HG03175 (cell line): ENCODE measurements around the gene PCDHGA3.
"Not testable (repeated sequence)": the region's sequence is repeated elsewhere in the genome, so short reads cannot be mapped to it uniquely, and the experiment has no call there.

Experiments used
- ATAC-seq: cut with Tn5 transposase; IDR thresholded peaks from one replicate; pipeline ENCODE4 v1.9.1; 2021; ENCODE audit warnings: mild to moderate bottlenecking, moderate library complexity; ENCODE audit not compliant: unreplicated experiment

The PCDHGA3 gene

GRCh38 chr5:141346017-141346416 is 2.4 kb downstream of the PCDHGA3 start:
- ATAC-seq, result not testable (repeated sequence)

- ATAC-seq, result peak; percentile 79
Observed at GRCh38 chr5:141349917-141350619, 6.4 kb downstream of the PCDHGA3 start, which contains the start of gene PCDHGB1. Gene PCDHGB1, plus strand, starts transcription at chr5:141350099. Its CDS starts 162 bp downstream, at chr5:141350261.

GRCh38 chr5:141351591-141351990 is 8.0 kb downstream of the PCDHGA3 start:
- no peak for ATAC-seq

- no peak for ATAC-seq
Observed at GRCh38 chr5:141354900-141355469, 11.4 kb downstream of the PCDHGA3 start, which contains the start of gene PCDHGA4. Gene PCDHGA4, plus strand, starts transcription at chr5:141355021. Its CDS starts 87 bp downstream, at chr5:141355108.

DNA sequence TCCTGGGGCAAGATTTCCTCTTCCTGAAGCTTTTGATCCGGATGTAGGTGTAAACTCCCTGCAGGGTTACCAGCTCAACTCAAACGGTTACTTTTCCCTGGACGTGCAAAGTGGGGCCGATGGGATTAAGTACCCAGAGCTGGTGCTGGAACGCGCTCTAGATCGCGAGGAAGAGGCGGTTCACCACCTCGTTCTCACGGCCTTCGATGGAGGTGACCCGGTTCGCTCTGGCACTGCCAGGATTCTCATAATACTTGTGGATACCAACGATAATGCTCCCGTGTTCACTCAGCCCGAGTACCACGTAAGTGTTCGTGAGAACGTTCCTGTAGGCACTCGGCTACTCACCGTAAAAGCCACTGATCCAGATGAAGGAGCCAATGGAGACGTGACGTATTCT is 12.0 kb downstream of the PCDHGA3 start:
- ATAC-seq, result no peak

- no peak for ATAC-seq
Observed at GRCh38 chr5:141356133-141356532, 12.5 kb downstream of the PCDHGA3 start.

DNA sequence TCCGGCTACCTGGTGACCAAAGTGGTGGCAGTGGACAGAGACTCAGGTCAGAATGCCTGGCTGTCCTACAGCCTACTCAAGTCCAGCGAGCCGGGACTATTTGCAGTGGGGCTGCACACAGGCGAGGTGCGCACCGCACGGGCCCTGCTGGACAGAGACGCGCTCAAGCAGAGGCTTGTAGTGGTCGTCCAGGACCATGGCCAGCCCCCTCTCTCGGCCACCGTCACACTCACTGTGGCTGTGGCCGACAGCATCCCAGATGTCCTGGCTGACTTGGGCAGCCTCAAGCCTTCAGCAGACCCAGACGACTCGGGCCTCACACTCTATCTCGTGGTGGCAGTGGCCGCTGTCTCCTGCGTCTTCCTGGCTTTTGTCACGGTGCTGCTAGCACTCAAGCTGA is 13.3 kb downstream of the PCDHGA3 start:
- no peak for ATAC-seq

DNA sequence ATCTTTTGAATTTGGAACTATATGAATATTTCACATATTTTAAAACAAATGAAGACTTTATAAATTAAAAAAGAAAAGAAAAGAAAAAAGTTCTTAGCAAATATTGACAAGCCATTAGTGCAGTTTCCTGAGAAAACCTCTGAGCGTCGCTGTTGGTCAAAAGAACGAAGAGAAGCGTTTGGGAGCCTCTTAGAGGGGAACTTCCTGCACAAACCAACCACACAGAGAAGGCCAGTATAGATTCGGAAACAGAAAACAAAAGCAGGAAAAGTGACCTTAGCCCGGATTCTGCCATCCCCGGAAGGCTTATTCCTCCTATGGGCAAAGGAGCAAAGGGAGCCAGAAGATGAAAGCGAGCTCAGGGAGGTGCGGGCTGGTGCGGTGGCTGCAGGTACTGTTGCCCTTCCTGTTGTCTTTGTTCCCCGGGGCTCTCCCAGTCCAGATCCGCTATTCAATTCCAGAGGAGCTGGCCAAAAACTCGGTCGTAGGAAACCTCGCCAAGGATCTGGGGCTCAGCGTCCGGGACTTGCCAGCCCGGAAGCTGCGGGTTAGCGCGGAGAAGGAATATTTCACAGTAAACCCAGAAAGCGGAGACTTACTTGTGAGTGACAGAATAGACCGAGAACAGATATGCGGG is 16.3 kb downstream of the PCDHGA3 start, which contains the start of gene PCDHGB2:
Gene PCDHGB2 (plus strand): TSS at position 205 of the 637 bp plus-strand sequence. CDS start 142 bp downstream, at position 347.
- ATAC-seq, result peak; percentile 39

DNA sequence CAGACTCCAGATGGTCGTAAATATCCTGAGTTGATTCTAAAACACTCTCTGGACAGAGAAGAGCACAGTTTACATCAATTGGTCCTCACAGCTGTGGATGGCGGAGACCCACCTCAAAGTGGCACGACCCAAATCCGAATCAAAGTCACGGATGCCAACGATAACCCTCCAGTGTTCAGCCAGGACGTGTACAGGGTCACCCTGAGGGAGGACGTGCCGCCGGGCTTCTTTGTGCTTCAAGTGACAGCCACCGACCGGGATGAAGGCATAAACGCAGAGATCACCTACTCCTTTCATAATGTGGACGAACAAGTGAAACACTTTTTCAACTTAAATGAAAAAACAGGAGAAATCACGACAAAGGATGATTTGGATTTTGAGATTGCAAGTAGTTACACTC is 17.1 kb downstream of the PCDHGA3 start:
- ATAC-seq, result no peak

DNA sequence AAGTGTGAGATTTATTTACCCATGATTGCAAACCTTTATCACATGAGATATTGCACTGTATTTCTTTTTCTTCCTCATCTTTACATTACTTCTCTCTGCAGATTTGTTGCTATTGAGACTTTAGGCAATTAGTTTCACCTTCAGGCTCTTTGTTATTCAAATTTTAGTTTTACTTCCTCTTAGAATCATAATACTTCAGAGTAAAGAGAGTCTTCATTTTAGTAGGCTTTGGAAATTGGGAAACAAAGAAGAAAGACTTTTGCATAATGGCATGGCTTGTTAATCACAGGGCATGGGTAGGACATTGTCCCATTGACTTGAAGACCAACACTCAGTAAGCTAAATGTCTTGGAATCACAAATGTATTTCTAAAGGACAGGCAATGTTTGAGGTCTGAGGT is 19.1 kb downstream of the PCDHGA3 start:
- no peak for ATAC-seq

- no peak for ATAC-seq
Observed at GRCh38 chr5:141363952-141364660, 20.5 kb downstream of the PCDHGA3 start, which contains the start of gene PCDHGA5. Gene PCDHGA5, plus strand, starts transcription at chr5:141364162. Its CDS starts 169 bp downstream, at chr5:141364331.

GRCh38 chr5:141366016-141366896 is 22.6 kb downstream of the PCDHGA3 start:
- no peak for ATAC-seq

DNA sequence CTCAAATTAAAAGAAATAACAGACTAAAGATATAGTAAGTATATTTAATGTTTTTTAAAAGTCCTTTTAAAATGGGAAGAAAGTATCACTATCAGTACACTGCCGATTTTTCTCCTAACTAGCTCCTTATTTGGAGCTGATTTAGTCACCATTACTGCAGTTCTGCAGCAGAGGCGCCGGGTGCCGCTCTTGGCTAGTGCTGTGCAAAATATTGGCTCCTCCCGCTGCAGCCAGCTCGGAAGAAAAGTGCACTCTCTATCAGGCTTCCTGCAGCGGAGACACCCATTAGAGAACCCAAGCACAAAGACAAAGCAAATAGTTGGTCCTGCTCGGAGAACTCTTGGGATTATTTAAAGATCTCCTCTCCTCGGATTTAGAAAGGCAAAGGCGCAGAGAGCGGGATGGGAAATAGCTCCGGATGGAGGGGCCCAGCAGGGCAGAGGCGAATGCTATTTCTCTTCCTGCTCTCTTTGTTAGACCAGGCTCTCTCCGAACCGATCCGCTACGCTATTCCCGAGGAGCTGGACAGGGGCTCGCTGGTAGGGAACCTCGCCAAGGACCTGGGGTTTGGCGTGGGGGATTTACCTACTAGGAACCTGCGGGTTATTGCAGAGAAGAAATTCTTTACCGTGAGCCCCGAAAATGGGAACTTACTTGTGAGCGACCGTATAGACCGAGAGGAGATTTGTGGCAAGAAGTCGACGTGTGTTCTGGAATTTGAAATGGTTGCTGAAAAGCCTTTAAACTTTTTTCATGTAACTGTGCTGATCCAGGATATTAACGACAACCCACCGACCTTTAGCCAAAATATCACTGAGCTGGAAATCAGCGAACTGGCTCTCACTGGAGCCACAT is 26.6 kb downstream of the PCDHGA3 start, which contains the start of gene PCDHGB3:
Gene PCDHGB3 (plus strand): TSS at position 249 of the 855 bp plus-strand sequence. CDS start 153 bp downstream, at position 402.
- ATAC-seq, result peak; percentile 87

DNA sequence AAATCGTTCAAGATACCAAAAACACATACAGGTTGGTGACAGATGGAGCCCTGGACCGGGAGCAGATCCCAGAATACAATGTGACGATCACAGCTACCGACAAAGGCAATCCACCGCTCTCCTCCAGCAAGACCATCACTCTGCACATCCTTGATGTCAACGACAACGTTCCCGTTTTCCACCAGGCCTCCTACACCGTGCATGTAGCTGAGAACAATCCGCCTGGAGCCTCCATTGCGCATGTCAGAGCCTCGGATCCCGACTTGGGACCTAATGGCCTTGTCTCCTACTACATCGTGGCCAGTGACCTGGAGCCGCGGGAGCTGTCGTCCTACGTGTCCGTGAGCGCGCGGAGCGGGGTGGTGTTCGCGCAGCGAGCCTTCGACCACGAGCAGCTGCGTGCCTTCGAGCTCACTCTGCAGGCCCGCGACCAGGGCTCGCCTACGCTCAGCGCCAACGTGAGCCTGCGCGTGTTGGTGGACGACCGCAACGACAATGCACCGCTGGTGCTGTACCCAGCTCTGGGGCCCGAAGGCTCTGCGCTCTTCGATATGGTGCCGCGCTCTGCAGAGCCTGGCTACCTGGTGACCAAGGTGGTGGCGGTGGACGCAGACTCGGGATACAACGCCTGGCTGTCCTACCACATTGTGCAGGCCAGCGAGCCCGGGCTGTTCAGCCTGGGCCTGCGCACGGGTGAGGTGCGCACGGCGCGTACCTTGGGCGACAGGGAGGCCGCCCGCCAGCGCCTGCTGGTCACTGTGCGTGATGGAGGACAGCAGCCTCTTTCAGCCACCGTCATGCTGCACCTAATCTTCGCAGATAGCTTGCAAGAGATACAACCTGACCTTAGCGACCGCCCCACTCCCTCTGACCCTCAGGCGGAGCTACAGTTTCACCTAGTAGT is 28.2 kb downstream of the PCDHGA3 start:
- ATAC-seq, result no peak

GRCh38 chr5:141373673-141374317 is 30.2 kb downstream of the PCDHGA3 start, which contains the start of gene PCDHGA6:
Gene PCDHGA6, plus strand, starts transcription at chr5:141373891. Its CDS starts 193 bp downstream, at chr5:141374084.
- ATAC-seq, result no peak

GRCh38 chr5:141374627-141375026 is 31.0 kb downstream of the PCDHGA3 start:
- ATAC-seq, result no peak

DNA sequence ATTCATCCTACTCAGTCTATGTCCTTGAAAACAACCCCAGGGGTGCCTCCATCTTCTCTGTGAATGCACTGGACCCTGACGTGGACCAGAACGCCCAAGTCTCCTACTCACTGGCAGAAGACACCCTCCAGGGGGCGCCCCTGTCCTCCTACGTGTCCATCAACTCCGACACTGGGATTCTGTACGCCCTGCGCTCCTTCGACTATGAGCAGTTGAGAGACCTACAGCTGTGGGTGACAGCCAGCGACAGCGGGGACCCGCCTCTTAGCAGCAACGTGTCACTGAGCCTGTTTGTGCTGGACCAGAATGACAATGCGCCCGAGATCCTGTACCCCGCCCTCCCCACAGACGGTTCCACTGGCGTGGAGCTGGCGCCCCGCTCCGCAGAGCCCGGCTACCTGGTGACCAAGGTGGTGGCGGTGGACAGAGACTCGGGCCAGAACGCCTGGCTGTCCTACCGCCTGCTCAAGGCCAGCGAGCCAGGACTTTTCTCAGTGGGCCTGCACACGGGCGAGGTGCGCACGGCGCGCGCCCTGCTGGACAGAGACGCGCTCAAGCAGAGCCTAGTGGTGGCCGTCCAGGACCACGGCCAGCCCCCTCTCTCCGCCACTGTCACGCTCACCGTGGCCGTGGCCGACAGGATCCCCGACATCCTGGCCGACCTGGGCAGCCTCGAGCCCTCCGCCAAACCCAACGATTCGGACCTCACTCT is 32.0 kb downstream of the PCDHGA3 start:
- not testable (repeated sequence) for ATAC-seq
